PC-3 (cell line): ENCODE data around the gene PABPC1L.

Experiments
- EZH2 ChIP-seq: fragments of 300-600 bp; sonication (generic); IDR thresholded peaks from one replicate; pipeline ENCODE4 v1.6.1; 2017; ENCODE audit warnings: antibody characterized with exemption, mild to moderate bottlenecking, low read length; ENCODE audit not compliant: unreplicated experiment
- TF ChIP-seq, protein P1 (sequence below): fragments of 300-600 bp; sonication (generic); conservative IDR thresholded peaks from 2 replicates; pipeline ENCODE4 v1.5.1; 2017; ENCODE audit warnings: antibody characterized with exemption, low read depth, mild to moderate bottlenecking, low read length

DNA sequence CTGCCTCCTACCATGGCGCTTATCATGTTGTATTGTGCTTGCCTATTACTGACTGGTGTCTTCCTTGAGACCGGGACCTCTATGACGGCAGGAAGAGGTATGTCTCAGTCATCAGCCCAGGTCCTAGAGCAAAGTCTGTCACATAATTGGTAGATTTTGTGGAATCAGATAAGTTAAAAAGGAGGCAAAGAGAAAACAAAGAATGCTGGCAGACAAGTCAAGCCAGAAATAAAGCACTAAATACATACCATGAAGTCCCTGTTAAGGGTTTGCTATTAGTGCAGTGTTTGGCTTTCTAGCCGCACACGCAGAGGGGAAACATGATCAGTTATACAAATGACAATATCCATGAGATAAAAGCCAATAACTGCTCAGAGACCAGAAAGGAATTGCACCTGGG is 44.4 kb downstream of the PABPC1L start:
- TF ChIP-seq EZH2: no peak
- TF ChIP-seq, protein P1, sequence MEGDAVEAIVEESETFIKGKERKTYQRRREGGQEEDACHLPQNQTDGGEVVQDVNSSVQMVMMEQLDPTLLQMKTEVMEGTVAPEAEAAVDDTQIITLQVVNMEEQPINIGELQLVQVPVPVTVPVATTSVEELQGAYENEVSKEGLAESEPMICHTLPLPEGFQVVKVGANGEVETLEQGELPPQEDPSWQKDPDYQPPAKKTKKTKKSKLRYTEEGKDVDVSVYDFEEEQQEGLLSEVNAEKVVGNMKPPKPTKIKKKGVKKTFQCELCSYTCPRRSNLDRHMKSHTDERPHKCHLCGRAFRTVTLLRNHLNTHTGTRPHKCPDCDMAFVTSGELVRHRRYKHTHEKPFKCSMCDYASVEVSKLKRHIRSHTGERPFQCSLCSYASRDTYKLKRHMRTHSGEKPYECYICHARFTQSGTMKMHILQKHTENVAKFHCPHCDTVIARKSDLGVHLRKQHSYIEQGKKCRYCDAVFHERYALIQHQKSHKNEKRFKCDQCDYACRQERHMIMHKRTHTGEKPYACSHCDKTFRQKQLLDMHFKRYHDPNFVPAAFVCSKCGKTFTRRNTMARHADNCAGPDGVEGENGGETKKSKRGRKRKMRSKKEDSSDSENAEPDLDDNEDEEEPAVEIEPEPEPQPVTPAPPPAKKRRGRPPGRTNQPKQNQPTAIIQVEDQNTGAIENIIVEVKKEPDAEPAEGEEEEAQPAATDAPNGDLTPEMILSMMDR: no peak
